H1 (cell line): ENCODE data around the gene UHRF1.
A peak's percentile ranks its signal among the peaks of the same experiment; 100 is the strongest.

ENCODE experiments used
- BACH1 ChIP-seq: IDR thresholded peaks from 2 replicates; pipeline ENCODE4 v1.6.1; 2012; ENCODE audit warnings: low read length, improper control_type of control experiment
- CEBPB ChIP-seq: IDR thresholded peaks from 2 replicates; pipeline ENCODE4 v1.6.1; 2012; ENCODE audit warnings: low read depth, low read length
- CREB1 ChIP-seq: IDR thresholded peaks from 2 replicates; pipeline ENCODE4 v1.6.1; 2012; ENCODE audit warnings: inconsistent platforms
- CTCF ChIP-seq, 3 experiments: IDR thresholded peaks; 1 replicate in 2 of 3; 2 replicates in 1 of 3; pipeline versions ENCODE4 v1.5.1 to v1.6.1; 2011; ENCODE audit warnings: low read length in 3 of 3, mild to moderate bottlenecking in 3 of 3, inconsistent platforms in 2 of 3, low read depth in 1 of 3, moderate library complexity in 1 of 3; ENCODE audit not compliant: insufficient read depth in 1 of 3; ENCODE audit errors: control extremely low read depth in 1 of 3
- EGR1 ChIP-seq: IDR thresholded peaks from 2 replicates; pipeline ENCODE4 v1.6.1; 2011; ENCODE audit warnings: low read depth, low read length, borderline replicate concordance
- EP300 ChIP-seq, 2 experiments: IDR thresholded peaks; 1 replicate in 1 of 2; 2 replicates in 1 of 2; pipeline ENCODE4 v1.6.1; 2011 to 2012; ENCODE audit warnings: low read depth in 2 of 2, low read length in 2 of 2, mild to moderate bottlenecking in 2 of 2, borderline replicate concordance in 1 of 2, inconsistent platforms in 1 of 2, moderate library complexity in 1 of 2
- EZH2 ChIP-seq: fragments of 200-600 bp; sonication (generic); IDR thresholded peaks from 2 replicates; pipeline ENCODE4 v1.7.1; 2012; ENCODE audit warnings: low read depth, mild to moderate bottlenecking, moderate library complexity, low read length, inconsistent platforms; ENCODE audit not compliant: severe bottlenecking
- POLR2A ChIP-seq, 2 experiments: IDR thresholded peaks; 1 replicate in 1 of 2; 2 replicates in 1 of 2; pipeline ENCODE4 v1.6.1; 2011; ENCODE audit warnings: low read depth in 2 of 2, low read length in 2 of 2, mild to moderate bottlenecking in 2 of 2; ENCODE audit errors: control extremely low read depth in 1 of 2
- POLR2AphosphoS5 ChIP-seq: IDR thresholded peaks from 2 replicates; pipeline ENCODE4 v1.6.1; 2011; ENCODE audit warnings: low read depth, low read length
- RAD21 ChIP-seq, 2 experiments: IDR thresholded peaks in 1 of 2; conservative IDR thresholded peaks in 1 of 2; 2 replicates each; pipeline ENCODE4 v1.6.1; 2011; ENCODE audit warnings: low read depth in 2 of 2, low read length in 2 of 2, improper control_type of control experiment in 1 of 2, inconsistent platforms in 1 of 2, mild to moderate bottlenecking in 1 of 2, moderate library complexity in 1 of 2
- RXRA ChIP-seq: IDR thresholded peaks from 2 replicates; pipeline ENCODE4 v1.6.1; 2011; ENCODE audit warnings: low read depth, mild to moderate bottlenecking, low read length, moderate library complexity; ENCODE audit not compliant: insufficient read depth
- SUZ12 ChIP-seq: fragments of 200-600 bp; sonication (generic); IDR thresholded peaks from 2 replicates; pipeline ENCODE4 v1.6.1; 2012; ENCODE audit warnings: mild to moderate bottlenecking, inconsistent platforms, low read length, moderate library complexity, mixed read lengths
- USF2 ChIP-seq: IDR thresholded peaks from 2 replicates; pipeline ENCODE4 v1.6.1; 2011; ENCODE audit warnings: low read length, improper control_type of control experiment
- ZNF274 ChIP-seq: IDR thresholded peaks from 2 replicates; pipeline ENCODE4 v1.7.0; 2012; ENCODE audit warnings: low read length, borderline replicate concordance; ENCODE audit errors: extremely low read depth

DNA sequence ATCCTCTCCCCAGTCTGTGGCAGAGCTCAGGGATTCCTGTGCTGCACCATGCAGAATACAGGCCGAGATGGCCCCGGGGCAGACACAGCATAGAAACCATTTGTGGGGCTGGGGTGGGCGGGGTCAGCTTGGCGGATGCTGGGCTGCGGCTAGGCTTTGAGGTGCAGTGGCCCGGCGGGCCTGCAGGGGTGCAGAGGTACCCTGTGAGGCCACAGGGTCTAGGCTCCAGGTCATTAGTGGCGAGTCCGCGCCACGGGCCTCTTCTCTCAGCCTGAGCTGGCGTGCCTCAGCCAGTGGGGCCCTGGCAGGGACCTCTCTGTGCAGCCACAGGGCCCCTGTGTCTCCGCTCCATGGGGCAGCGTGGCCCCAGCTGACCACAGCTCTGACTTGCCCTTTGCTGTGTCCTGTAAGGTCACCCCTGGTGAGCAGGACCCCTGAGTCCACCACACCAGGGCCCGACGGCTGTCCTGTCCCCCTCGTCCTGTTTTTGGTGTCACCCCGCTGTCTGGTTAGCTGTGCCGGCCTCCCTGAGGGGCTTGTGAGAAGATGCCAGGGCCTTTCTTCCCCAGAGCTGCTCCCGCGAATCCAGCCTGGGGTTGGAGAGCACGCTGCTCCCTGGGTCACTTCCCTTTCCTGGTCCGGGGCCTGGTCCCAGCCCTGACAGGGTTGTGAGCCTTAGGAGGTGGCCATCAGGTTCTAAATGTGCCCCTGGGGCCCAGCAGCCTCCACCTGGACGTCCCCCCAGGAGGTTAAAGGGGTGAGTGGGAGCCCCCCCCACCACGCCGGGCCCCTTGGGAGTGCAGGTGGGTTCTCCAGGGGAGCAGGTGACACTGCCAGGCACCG, 71.8 kb downstream of the UHRF1 start:
- TF ChIP-seq RAD21 (IDR thresholded peaks at IDR 0.05 in 1 of 2, conservative IDR thresholded peaks at IDR 0.05 in 1 of 2; ENCODE audit: low read depth in 2 of 2, low read length in 2 of 2) = no peak; a peak in 1 of 4 replicates
- no peak for TF ChIP-seq POLR2AphosphoS5
- peak; percentile 18 to 39 (median 26); a peak in 3 of 4 replicates for TF ChIP-seq CTCF (IDR thresholded peaks at IDR 0.05; ENCODE audit: control extremely low read depth in 1 of 3, insufficient read depth in 1 of 3, low read depth in 1 of 3, low read length in 3 of 3)
- TF ChIP-seq EGR1 = peak; percentile 75
- TF ChIP-seq CEBPB = no peak
- no peak for TF ChIP-seq RXRA
- no peak for TF ChIP-seq EZH2
- no peak for TF ChIP-seq SUZ12
- no peak for TF ChIP-seq EP300 (IDR thresholded peaks at IDR 0.05; ENCODE audit: borderline replicate concordance in 1 of 2, low read depth in 2 of 2, low read length in 2 of 2)
- no peak for TF ChIP-seq USF2
- TF ChIP-seq ZNF274 = no peak
- TF ChIP-seq POLR2A (IDR thresholded peaks at IDR 0.05; ENCODE audit: control extremely low read depth in 1 of 2, low read depth in 2 of 2, low read length in 2 of 2) = no peak
- no peak for TF ChIP-seq BACH1
- no peak for TF ChIP-seq CREB1
